Measurements from ENCODE around the gene CDA. TPM values are rescaled to one million over a fixed set of nuclear protein-coding genes. Genes with fewer than 3 reads are reported as not detected.

CDA gene
- total RNA-seq, 1 experiment from 2014 or later: 6.5 TPM

DNA sequence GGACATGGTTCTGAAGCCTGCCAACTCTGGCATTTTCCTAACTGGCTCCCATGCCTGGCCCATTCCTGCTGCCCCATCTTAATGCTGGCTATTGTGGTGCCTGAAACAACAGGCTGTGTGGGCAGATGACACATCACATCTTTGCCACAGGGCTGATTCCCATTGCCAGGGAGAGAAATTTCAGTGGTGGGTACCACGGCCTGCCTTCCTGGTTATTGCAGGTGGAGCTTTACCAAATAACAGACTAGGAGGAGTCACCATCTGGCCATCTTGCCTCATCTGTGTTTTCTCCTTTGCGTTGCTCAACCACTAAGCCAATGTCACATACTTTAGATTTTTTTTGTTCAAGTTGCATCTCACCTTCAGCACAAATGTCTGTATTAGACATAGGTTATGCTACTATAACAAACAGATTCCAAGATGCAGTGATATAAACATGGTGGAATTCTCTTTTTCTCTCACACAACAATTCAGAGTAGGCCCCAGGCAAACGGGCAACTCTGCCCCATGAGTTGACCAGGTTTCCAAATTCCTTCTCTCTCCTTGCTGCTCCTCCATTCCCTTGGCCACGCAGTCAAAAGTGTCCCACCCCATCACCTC is 14.1 kb downstream of the CDA start:
- WGBS (ENCODE audit: extremely low coverage, insufficient read length, low lambda C conversion rate): no CpG with 5 or more reads among the region's 4 CpGs
- H3K4me3 Mint-ChIP-seq: no peak overlapping the region; a peak in 1 of 5 replicates
- no peak overlapping the region for H3T11ph ChIP-seq (ENCODE audit: low read length)

More for the DNA sequence above, 14.1 kb downstream of the CDA start:
- Histone ChIP-seq H2BK120ac (ENCODE audit: low read depth, low read length, poor library complexity, severe bottlenecking) (no peak overlapping the region), H4K20me1 (ENCODE audit: control insufficient read depth, insufficient read depth, insufficient read length) (no peaks in the 10 kb centered on the region), H2BK15ac (ENCODE audit: low read depth, low read length) (no peak overlapping the region), H3K9ac (ENCODE audit: extremely low read depth, insufficient read length, low read length) (no peak overlapping the region), H3K4me2 (ENCODE audit: insufficient read depth, insufficient read length, low read length) (no peak overlapping the region), H2AFZ (ENCODE audit: low read length) (no peak overlapping the region), H3K14ac (ENCODE audit: insufficient read depth, low read length) (no peak overlapping the region), H3K27ac (ENCODE audit: insufficient read length, low read depth, low read length) (no peak overlapping the region), H2BK20ac (ENCODE audit: low read depth, low read length, poor library complexity, severe bottlenecking) (no peak overlapping the region), H3K56ac (ENCODE audit: insufficient read length, low read depth, low read length) (no peak overlapping the region), H2BK5ac (ENCODE audit: insufficient read length, low read length) (no peak overlapping the region), H3K79me1 (ENCODE audit: insufficient read depth, low read depth, low read length, poor library complexity, severe bottlenecking) (no peaks in the 10 kb centered on the region), H4K8ac (replicated peaks; ENCODE audit: insufficient read length, low read depth, low read length) (no peak overlapping the region), H3K79me2 (ENCODE audit: insufficient read depth, low read length) (peaks cover 2% of the 10 kb centered on the region; the same call in 1 of the 2 replicates), H3K4ac (ENCODE audit: low read depth, low read length) (no peak overlapping the region), H3K9me3 (ENCODE audit: control insufficient read depth, low read depth, low read length) (no peaks in the 10 kb centered on the region), H2AK5ac (ENCODE audit: insufficient read length, low read length) (no peak overlapping the region), H4K91ac (ENCODE audit: insufficient read length, low read depth, low read length) (no peak overlapping the region), H3K18ac (ENCODE audit: insufficient read length, low read depth, low read length) (no peak overlapping the region), H3K27me3 (ENCODE audit: insufficient read depth, low read length) (no peaks in the 10 kb centered on the region), H2BK12ac (ENCODE audit: insufficient read length, low read depth, low read length) (no peak overlapping the region), H4K5ac (ENCODE audit: insufficient read length, low read depth, low read length) (no peak overlapping the region), H3K4me1 (ENCODE audit: insufficient read depth, low read length) (no peaks in the 10 kb centered on the region), H3K23me2 (ENCODE audit: insufficient read length, low read depth, low read length, poor library complexity, severe bottlenecking) (no peaks in the 10 kb centered on the region), H3K23ac (ENCODE audit: insufficient read length, low read depth, low read length) (no peak overlapping the region)
- no peaks in the 10 kb centered on the region; a peak in 1 of 7 replicates for H3K36me3 Mint-ChIP-seq (ENCODE audit: insufficient read depth in 1 of 3, low read depth in 3 of 3)
- H3K27ac Mint-ChIP-seq: no peak overlapping the region
- H3K9me3 Mint-ChIP-seq: peaks cover 0 to 3% of the 10 kb centered on the region in 2 experiments; a peak in 2 of 5 replicates
- TF ChIP-seq, protein P1, sequence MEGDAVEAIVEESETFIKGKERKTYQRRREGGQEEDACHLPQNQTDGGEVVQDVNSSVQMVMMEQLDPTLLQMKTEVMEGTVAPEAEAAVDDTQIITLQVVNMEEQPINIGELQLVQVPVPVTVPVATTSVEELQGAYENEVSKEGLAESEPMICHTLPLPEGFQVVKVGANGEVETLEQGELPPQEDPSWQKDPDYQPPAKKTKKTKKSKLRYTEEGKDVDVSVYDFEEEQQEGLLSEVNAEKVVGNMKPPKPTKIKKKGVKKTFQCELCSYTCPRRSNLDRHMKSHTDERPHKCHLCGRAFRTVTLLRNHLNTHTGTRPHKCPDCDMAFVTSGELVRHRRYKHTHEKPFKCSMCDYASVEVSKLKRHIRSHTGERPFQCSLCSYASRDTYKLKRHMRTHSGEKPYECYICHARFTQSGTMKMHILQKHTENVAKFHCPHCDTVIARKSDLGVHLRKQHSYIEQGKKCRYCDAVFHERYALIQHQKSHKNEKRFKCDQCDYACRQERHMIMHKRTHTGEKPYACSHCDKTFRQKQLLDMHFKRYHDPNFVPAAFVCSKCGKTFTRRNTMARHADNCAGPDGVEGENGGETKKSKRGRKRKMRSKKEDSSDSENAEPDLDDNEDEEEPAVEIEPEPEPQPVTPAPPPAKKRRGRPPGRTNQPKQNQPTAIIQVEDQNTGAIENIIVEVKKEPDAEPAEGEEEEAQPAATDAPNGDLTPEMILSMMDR (conservative IDR thresholded peaks at IDR 0.05): no peak
- H3K4me1 Mint-ChIP-seq: no peaks in the 10 kb centered on the region; a peak in 1 of 4 replicates
- H3K27me3 Mint-ChIP-seq (ENCODE audit: low read depth): peaks cover 2% of the 10 kb centered on the region
- no peak for DNase-seq

Data from H9 (cell line).